ENCODE results near the gene GID8.

The GID8 gene

DNA sequence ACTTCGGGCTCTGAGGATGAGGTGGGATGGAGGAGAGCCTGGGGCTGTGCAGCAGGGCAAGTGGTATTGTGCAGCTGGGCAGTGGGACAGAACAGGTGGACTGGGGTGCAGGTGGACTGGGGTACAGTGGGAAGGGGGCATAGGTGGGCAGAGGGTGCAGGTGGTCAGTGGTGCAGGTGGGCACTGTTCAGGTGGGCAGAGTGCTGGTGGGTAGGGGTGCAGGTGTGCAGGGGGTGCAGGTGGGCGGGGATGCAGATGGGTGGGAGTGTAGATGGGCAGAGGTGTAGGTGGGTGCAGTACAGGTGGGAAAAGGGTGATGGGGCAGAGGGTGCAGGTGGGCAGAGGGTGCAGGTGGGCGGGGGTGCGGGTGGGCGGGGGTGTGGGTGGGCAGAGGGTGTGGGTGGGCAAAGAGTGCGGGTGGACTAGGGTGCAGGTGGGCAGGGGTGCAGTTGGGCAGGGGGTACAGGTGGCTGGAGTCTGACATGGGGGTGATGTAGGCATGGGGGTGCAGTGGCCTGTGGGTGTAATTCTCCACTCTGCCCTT lies 48.4 kb downstream of the GID8 start:
- no peak for DNase-seq (ENCODE audit: low read depth, low spot score)

DNA sequence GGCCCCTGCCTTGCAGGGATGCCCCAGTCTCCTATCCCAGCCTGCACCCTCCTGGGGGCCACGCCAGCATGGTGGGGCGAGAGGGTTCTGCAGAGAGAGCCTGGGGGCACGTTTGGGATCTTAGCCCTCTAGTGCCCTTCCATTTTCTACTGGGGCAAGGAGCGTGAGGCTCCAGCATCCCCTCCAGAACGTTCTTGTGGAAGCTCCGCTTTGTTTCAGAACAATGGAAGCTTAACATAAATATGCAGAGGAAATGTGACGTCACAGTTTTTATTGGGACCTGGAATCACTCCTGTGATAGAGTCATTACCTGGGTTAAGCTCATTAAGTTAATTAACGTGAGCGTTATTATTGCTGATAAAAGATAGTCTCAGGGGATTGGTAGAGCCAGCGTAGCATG lies 49.2 kb downstream of the GID8 start:
- no peak for DNase-seq (ENCODE audit: low read depth, low spot score)

DNA sequence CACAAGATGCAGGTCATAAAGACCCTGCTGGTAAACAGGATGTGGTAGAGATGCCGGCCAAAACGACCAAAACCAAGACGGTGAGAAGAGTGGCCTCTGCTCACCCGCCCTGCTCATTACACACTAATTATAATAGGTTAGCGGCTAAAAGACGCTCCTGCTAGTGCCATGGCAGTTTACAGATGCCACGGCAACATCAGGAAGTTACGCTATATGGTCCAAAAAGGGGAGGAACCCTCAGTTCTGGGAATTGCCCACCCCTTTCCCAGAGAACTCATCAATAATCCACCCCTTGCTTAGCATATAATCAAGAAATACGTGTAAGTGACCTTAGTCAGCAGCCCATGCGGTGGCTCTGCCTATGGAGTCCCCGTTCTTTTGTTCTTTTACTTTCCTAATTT lies 51.3 kb downstream of the GID8 start:
- no peak for DNase-seq (ENCODE audit: low read depth, low spot score)

DNA sequence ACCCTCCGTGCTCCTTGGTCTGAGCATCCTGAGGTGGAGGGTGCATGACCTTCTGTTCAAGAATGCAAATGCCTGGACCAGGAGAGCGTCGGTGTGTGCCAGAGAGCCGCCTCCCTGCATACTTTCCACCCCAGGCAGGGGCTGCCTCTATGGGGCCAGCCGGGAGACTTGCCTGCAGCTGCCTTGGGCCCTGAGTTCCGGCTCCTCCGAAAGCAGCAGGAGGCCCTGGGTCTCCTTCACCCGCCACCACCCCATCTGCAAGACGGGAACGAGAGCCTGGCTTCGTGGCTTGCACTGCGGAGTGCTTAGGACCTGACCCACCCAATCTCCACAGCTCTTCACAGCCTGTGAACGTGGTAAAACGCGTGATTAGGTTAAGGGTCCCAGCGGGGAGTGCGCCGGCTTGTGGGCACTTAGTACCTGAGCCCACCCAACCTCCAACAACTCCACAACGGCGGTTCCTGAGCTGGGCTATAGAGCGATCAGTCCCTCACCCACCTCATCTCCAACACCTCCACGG lies 52.4 kb downstream of the GID8 start:
- DNase-seq (ENCODE audit: low read depth, low spot score), result no peak

DNA sequence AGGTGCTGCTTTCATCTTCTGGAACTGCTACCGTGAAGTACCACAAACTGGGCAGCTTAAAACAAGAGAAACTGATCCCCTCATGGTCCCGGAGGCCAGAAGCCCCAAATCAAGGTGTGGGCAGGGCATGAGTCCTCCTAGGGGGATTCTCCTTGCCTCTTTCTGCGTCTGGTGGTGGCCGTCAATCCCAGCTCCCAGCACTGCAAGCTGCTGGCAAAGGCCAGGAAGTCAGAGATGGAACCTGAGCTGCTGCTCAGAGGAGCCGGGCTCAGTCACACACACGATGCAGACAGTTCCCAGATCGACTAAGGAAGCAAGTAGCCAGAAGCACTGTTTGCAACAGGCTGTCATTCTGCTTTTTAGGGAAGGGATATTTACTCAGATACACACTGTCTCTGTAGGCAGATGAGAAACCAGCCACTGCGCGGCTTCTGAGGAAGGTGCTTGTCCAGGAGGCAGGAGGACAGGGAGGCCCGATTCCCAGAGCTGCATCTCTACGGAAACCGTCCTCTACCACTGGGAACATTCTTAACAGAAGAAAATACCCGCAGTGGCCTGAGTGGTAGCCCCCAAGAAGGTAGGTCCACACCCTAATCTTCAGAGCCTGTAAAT lies 53.4 kb downstream of the GID8 start:
- no peak for DNase-seq (ENCODE audit: low read depth, low spot score)

DNA sequence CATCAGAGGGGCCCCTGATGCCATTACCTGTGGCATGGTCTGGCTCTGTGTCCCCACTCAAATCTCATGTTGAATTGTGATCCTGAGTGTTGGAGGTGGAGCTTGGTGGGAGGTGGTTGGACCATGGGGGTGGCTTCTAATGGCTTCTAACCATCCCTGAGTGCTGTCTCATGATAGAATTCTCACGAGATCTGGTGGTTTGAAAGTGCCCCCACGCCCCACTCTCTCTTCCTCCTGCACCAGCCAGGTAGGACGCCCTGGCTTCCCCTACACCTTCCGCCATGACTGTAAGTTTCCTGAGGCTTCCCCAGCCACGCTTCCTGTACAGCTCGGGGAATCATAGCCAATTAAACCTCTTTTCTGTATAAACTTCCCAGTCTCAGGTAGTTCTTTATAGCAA lies 53.9 kb downstream of the GID8 start:
- no peak for DNase-seq (ENCODE audit: low read depth, low spot score)

DNA sequence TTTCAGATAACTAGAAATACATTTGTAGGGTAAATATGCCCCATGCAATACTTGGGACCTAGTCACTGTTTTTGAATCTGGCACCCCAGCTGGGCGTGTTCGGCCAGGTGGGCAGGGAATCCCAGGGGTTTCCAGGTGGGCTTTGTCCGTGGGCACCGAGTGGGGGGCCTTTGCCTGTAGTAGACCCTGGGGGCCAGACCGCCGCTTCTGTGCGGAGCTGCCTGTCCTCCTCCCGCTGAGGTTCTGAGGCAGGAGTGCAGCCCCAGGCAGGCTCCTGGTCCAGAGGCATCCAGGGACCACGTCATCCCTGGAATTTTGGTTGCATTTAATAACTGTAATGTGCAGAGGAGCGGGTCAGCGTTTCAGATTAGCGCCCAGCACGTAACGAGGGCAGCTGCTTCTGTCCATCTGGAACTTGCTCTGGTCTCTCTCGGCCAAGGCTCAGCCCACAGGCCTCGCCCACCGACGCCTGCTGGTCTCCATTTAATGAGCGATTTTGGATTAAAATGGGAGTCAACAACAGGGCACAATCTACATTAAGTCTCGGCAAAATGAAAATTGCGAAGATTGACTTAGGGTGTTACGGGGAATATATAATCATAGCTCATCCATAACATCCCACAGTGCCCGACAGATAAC lies 56.0 kb downstream of the GID8 start:
- no peak for DNase-seq (ENCODE audit: low read depth, low spot score)

DNA sequence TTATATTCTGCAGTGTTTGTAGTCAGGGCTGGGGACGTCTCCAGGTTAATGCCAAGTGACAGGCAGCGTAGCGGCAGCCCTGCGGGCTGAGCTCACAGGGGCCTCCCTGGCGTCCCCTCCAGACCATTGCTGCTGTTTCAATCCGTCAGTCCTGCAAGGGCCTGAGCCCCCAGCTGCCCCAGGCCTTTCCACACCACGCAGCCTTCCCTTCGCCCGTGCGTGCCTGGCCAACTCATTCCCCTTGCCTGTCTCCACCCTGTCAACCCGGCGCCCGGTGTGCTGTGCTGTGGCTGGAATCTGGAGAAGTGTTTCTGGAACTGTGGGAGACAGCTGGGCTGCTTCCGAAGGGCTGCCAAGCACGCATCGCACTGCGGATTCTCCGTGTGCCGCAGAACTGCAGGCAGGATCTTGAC lies 56.9 kb downstream of the GID8 start:
- DNase-seq (ENCODE audit: low read depth, low spot score), result no peak

DNA sequence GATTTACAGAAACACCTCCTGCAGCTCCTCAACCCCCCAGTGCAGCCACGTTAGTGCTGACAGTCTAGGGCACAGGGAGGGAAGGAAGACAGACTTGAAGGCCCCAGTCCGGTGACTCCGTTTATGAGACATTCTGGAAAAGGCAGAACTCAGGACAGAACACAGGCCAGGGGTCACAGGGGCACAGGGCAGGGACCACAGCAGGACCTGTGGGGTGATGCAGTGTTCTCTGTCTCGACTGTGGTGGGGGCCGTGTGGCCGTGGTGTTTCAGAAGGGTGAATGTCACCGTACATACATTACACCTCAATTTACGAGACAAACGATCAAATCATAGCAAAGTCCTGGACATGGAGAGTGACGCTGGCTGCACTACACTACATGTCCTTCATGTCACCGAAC lies 57.5 kb downstream of the GID8 start:
- DNase-seq (ENCODE audit: low read depth, low spot score), result no peak

DNA sequence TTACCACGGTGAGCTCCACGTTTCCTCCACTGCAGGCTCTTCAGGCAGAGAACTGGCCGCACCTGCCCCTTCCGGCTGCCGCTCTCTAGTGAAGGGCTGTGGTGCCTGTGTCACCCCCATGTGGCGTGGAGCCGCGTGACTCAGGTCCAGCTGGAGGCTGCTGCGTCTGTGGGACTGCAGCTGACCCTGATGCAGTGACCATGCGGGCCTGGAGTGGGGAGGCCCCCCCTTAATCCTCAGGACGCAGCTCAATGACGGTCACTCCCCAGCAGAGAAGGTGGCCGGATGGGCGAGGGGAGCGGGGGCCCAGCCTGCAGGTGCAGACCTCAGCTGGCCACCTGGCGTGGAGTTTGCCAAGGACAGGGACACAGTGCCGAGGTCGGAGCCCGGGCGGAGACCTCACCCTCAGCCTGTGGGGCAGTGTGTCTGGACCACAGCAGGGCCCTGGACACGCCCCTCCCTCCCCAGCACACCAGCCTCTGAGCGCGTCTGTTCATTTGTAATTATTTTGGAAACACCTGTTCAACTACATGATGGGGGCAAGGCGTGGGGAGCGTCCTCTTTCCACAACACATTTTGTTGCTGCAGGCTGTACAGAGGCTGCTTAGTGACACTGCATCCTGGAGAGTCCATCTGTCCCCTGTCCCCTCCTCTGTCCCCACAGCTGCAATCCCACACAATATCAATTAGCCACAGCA lies 58.1 kb downstream of the GID8 start:
- no peak for DNase-seq (ENCODE audit: low read depth, low spot score)

DNA sequence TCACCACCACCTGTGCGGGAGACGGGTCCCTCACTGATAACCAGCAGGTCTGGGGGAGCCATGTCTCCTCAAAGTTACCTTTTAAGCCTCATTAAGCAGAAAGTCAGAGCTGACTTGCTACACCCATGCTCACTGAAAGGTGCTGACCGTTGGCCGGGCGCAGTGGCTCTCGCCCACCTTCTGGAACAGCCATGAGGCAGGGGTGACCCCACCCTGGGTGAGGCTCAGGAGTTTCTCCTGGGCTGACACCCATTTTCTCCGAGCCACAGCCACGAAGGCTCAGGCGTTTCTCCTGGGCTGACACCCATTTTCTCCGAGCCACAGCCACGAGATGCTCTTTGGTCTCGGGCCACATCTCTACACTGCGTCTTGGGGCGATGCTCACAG lies 58.6 kb downstream of the GID8 start:
- DNase-seq (ENCODE audit: low read depth, low spot score), result no peak

DNA sequence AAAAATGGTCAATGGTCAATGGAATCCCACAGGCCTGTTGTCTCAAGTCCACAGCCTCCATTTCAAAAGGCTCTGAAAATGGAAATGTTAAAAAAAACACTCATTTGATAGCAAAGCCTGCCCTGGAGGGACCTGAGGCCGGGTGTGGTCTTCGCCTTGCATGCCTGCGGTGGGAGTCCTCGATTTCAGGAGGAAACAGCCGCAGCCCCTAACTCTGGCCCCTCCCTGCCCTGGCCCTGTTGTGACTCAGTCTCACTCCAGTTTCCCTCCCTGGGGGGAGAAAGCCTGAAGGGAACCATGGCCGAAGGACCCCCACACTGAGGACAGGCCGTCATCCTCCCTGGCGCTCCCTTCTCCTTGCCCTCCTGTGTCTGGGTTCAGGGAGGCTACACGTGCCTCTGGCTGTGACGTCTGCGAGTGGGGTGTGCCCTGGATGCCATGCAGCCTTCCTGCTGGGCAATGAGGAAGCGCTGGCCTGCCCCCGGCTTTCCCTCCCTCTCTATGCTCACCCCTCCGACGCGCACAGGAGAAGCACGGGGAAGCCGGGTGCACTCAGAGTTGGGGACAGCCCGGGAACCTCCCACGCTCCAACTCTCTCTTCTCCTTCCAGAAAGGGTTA lies 59.6 kb downstream of the GID8 start:
- DNase-seq (ENCODE audit: low read depth, low spot score), result no peak
